Measurements from ENCODE around the gene CDK8. TPM values are rescaled to one million over a fixed set of nuclear protein-coding genes. Genes with fewer than 3 reads are reported as not detected.

CDK8 gene
- total and polyA plus RNA-seq, 8 donors: 9.4 to 48.4 (median 13.1) TPM

- Histone ChIP-seq H3K36me3 (no peaks in the 10 kb centered on the region), H3K9me3 (no peaks in the 10 kb centered on the region), H3K27ac (no peak overlapping the region), H3K27me3 (no peaks in the 10 kb centered on the region), H3K4me1 (peaks cover 0 to 24% (median 15%) of the 10 kb centered on the region in 4 donors), H3K4me3 (no peak overlapping the region)
- no peak for TF ChIP-seq POLR2A (IDR thresholded peaks at IDR 0.05)
- TF ChIP-seq EP300 (IDR thresholded peaks at IDR 0.05): no peak
- TF ChIP-seq, protein P1, sequence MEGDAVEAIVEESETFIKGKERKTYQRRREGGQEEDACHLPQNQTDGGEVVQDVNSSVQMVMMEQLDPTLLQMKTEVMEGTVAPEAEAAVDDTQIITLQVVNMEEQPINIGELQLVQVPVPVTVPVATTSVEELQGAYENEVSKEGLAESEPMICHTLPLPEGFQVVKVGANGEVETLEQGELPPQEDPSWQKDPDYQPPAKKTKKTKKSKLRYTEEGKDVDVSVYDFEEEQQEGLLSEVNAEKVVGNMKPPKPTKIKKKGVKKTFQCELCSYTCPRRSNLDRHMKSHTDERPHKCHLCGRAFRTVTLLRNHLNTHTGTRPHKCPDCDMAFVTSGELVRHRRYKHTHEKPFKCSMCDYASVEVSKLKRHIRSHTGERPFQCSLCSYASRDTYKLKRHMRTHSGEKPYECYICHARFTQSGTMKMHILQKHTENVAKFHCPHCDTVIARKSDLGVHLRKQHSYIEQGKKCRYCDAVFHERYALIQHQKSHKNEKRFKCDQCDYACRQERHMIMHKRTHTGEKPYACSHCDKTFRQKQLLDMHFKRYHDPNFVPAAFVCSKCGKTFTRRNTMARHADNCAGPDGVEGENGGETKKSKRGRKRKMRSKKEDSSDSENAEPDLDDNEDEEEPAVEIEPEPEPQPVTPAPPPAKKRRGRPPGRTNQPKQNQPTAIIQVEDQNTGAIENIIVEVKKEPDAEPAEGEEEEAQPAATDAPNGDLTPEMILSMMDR (IDR thresholded peaks at IDR 0.05): no peak
- no peak for TF ChIP-seq POLR2AphosphoS5 (IDR thresholded peaks at IDR 0.05)
- no peak for DNase-seq
- intact Hi-C loops (cut with DNase I; ENCODE audit: low total_unique reads): no loop called here
Observed at GRCh38 chr13:26320766-26321165, 66.8 kb downstream of the CDK8 start.

DNA sequence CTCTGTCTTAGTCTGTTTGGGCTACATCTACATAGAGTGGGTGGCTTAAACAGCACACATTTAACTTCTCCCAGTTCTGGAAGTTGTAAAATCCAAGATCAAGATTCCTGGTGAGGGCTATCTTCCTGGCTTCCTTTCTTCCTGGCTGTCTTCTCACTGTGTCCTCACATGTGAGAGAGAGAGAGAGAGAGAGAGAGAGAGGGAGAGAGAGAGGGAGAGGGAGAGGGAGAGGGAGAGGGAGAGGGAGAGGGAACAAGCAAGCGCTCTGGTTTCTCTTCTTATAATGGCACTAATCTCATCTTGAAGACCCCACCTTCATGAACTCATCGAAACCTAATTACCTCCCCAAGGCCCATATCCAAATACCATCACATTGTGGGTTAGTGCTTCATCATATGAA, 69.2 kb downstream of the CDK8 start:
- DNase-seq: no peak
- H3K4me3 ChIP-seq: no peak overlapping the region
- H3K9me3 ChIP-seq: no peaks in the 10 kb centered on the region
- no peaks in the 10 kb centered on the region for H3K36me3 ChIP-seq
- peaks cover 0 to 30% (median 20%) of the 10 kb centered on the region in 4 donors for H3K4me1 ChIP-seq
- 46 to 57% (median 50%) methylated on average over 2 of the region's 2 CpGs for WGBS, 5 donors
- intact Hi-C loops (cut with DNase I; ENCODE audit: low total_unique reads): no loop called here
- H3K27me3 ChIP-seq: no peaks in the 10 kb centered on the region
- TF ChIP-seq, protein P1 (IDR thresholded peaks at IDR 0.05): no peak
- TF ChIP-seq EP300 (IDR thresholded peaks at IDR 0.05) (no peak), POLR2A (IDR thresholded peaks at IDR 0.05) (no peak), POLR2AphosphoS5 (IDR thresholded peaks at IDR 0.05) (no peak)
- H3K27ac ChIP-seq: no peak overlapping the region

DNA sequence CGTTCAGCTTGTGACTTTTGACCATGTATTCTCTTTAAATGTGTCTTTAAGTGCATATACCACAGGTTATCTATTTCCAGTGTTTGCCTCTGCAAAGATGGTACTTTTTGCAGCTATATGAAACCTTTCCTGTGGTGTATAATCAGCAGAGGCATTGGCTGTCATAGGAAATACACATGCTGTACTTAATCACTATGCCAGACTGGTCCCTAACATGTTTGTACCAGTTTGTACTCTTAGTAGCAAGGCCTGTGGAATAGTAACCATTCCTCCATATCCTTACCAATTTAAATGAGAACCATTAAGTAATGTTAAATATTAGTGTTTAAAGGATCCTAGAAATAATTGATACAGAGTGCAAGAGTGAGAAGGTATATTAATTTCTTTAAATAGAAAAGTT, 69.8 kb downstream of the CDK8 start:
- Histone ChIP-seq H3K27ac (no peak overlapping the region), H3K4me3 (no peak overlapping the region), H3K4me1 (peaks cover 0 to 30% (median 20%) of the 10 kb centered on the region in 4 donors), H3K9me3 (no peaks in the 10 kb centered on the region), H3K36me3 (no peaks in the 10 kb centered on the region), H3K27me3 (no peaks in the 10 kb centered on the region)
- DNase-seq: no peak
- 43 to 100% (median 94%) methylated on average over 1 of the region's 1 CpG for WGBS, 5 donors
- intact Hi-C loops (cut with DNase I; ENCODE audit: low total_unique reads): no loop called here
- TF ChIP-seq POLR2AphosphoS5 (IDR thresholded peaks at IDR 0.05): no peak
- TF ChIP-seq, protein P1 (IDR thresholded peaks at IDR 0.05): no peak
- TF ChIP-seq POLR2A (IDR thresholded peaks at IDR 0.05): no peak
- no peak for TF ChIP-seq EP300 (IDR thresholded peaks at IDR 0.05)

- Histone ChIP-seq H3K4me3 (no peak overlapping the region), H3K9me3 (no peaks in the 10 kb centered on the region), H3K27me3 (no peaks in the 10 kb centered on the region), H3K36me3 (no peaks in the 10 kb centered on the region), H3K4me1 (peaks cover 0 to 30% (median 20%) of the 10 kb centered on the region in 4 donors), H3K27ac (no peak overlapping the region)
- DNase-seq: no peak
- WGBS, 5 donors: 76 to 87% (median 84%) methylated on average over 3 of the region's 3 CpGs
- TF ChIP-seq EP300 (IDR thresholded peaks at IDR 0.05) (no peak), POLR2AphosphoS5 (IDR thresholded peaks at IDR 0.05) (no peak), POLR2A (IDR thresholded peaks at IDR 0.05) (no peak)
- TF ChIP-seq, protein P1 (IDR thresholded peaks at IDR 0.05): no peak
- intact Hi-C loops (cut with DNase I; ENCODE audit: low total_unique reads): no loop called here
Observed at GRCh38 chr13:26324294-26324693, 70.4 kb downstream of the CDK8 start.
